ENCODE results near the gene UGT1A8.
"Not testable (repeated sequence)": the region's sequence is repeated elsewhere in the genome, so short reads cannot be mapped to it uniquely, and the experiment has no call there.

UGT1A8 gene

DNA sequence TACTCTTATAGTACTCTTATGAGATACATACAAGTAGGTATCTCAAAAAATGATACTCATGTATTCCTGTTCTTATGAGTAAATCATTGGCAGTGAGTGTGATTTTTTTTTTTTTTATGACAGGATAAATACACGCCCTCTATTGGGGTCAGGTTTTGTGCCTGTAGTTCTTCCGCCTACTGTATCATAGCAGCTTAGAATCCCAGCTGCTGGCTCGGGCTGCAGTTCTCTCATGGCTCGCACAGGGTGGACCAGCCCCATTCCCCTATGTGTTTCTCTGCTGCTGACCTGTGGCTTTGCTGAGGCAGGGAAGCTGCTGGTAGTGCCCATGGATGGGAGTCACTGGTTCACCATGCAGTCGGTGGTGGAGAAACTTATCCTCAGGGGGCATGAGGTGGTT is at the start of gene UGT1A8:
Gene UGT1A8 (plus strand): TSS at position 158 of the 400 bp plus-strand sequence. CDS start 75 bp downstream, at position 233.
- not testable (repeated sequence) for DNase-seq

GRCh38 chr2:233571001-233571400 is 46.4 kb upstream of the UGT1A8 start:
- no peak for DNase-seq

DNA sequence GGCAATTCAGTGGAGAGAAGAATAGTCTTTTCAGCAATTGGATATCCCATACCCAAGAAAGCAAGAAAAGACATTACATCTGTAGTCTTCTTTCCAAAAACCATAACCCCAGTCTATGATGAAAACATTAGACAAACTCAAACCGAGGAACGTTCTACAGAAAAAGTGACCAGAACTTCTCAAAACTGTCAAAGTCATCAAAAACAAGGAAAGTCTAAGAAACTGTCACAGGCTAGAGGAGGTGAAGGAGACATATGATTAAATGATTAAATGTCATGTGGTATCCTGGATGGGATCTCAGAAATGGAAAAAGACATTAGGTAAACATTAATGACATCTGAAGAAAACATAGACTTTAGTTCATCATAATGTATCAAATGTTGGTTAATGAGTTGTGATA is 46.0 kb upstream of the UGT1A8 start:
- no peak for DNase-seq

- no peak for DNase-seq
Measured at GRCh38 chr2:233572468-233572867, 45.0 kb upstream of the UGT1A8 start.

DNA sequence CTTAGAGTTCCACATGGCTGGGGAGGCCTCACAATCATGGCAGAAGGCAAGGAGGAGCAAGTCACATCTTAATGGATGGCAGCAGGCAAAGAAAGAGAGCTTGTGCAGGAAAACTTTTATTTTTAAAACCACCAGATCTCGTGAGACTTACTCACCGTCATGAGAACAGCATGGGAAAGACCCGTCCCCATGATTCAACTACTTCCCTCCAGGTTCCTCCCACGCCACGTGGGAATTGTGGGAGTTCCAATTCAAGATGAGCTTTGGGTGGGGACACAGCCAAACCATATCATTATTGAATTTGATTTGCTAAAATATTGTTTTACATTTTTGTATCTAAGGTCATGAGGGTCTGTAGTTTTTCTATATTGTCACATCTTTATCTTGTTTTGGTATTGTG is 40.1 kb upstream of the UGT1A8 start:
- not testable (repeated sequence) for DNase-seq

DNA sequence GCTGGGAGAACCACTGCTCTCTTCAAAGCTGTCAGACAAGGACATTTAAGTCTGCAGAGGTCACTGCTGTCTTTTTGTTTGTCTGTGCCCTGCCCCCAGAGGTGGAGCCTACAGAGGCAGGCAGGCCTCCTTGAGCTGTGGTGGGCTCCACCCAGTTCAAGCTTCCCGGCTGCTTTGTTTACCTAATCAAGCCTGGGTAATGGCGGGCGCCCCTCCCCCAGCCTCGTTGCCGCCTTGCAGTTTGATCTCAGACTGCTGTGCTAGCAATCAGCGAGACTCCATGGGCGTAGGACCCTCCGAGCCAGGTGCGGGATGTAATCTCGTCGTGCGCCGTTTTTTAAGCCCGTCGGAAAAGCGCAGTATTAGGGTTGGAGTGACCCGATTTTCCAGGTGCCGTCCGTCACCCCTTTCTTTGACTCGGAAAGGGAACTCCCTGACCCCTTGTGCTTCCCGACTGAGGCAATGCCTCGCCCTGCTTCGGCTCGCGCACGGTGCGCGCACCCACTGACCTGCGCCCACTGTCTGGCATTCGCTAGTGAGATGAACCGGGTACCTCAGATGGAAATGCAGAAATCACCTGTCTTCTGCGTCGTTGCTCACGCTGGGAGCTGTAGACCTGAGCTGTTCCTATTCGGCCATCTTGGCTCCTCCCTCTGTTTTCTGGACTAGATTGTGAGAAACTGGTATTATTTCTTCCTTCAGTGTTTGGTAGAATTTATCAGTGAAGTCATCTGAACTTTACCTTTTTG is 34.0 kb upstream of the UGT1A8 start:
- DNase-seq = not testable (repeated sequence)

GRCh38 chr2:233584210-233584609 is 33.2 kb upstream of the UGT1A8 start:
- no peak for DNase-seq

GRCh38 chr2:233588400-233588799 is 29.0 kb upstream of the UGT1A8 start:
- DNase-seq = no peak

DNA sequence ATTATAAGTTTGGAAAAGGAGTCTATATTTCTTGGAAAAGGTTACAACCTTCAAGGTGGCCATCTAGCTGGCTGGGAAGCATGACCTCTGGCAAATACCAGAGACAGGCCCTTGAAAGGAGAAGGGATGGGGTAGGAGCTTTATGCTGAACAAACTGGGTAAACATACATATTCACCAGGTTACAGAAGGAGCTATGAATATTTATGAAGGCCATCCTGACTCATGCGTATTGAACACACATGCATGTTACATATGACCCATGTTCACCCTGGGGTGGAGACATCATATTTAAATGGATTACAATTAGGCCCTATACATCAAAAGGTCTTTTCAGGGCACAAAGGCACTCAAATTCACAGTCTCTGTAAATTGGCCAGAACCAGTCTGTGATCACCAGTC is 24.7 kb upstream of the UGT1A8 start:
- not testable (repeated sequence) for DNase-seq

GRCh38 chr2:233593201-233593600 is 24.2 kb upstream of the UGT1A8 start:
- no peak for DNase-seq

- DNase-seq = peak; percentile 66
Measured at GRCh38 chr2:233597522-233597921, 19.9 kb upstream of the UGT1A8 start.

DNA sequence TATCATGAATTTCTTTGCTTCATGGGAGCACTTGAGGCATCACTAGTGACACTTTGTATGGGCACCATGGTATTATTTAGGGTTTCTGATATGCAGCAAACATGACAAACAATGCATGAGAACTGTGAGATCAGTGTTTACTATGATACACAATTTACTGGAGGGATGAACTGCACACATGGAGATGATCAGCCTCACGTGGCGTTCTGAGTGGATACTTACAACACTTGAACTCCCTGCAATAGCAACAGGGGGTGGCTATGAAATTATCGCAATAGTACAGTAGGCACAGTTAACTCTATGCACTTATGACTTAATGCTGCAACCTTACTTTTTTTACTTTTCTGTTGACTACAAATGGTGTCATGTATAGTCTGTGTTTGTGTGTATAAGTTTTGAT is 18.5 kb upstream of the UGT1A8 start:
- no peak for DNase-seq

- DNase-seq = no peak
Measured at GRCh38 chr2:233600386-233600785, 17.0 kb upstream of the UGT1A8 start.

DNA sequence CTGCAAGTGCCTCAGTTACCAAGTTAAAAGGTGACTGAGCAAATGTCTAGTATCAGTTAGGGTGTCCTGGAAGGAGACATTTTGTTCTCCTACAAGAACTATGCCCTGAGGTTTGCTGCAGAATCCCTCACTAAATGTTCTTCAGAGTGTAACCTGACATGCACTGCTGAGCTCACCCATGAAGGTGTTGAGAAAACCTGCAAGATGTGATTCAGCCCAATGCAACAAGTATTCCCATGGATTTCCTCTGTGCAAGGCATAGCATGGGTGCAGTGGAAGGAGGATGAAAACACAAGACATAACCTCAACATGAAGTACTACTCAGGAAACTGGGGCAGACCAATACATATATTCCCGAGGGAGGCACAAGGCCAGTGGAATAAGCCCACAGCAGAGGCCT is 15.4 kb upstream of the UGT1A8 start:
- DNase-seq = no peak

- no peak for DNase-seq
Measured at GRCh38 chr2:233603520-233603919, 13.9 kb upstream of the UGT1A8 start.

GRCh38 chr2:233604826-233605225 is 12.6 kb upstream of the UGT1A8 start:
- no peak for DNase-seq

DNA sequence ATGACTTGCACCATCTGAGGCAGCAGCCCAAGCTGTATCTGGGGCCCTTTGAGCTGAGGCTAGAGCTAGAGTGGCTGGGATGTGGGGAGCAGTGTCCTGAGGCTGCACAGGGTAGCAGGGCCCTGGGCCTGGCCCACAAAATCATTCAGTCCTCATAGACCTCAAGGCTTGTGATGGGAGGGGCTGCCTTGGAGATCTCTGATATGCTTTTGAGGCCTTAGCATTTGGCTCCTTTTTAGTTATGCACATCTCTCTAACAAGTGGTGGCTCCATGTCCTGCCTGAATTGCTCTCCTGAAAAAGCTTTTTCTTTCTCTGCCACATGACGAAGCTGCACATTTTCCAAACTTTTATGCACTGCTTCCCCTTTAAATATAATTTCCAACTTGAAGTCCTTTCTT is 11.8 kb upstream of the UGT1A8 start:
- DNase-seq = no peak

DNA sequence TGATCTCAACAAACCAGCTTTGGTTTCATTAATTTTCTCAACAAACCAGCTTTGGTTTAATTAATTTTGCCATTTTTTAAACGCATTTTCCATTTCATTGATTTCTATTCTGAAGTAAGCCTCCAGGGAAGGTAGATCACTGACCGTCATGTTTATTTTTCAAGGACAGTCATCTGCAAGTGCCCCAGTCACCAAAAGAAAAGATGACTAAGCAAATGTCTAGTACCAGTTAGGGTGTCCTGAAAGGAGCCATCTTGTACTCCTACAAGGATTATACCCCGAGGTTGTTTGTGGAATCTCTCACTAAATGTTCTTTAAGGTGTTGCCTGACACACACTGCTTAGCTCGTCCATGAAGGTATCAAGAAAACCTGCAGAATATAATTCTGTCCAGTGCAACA is 6.1 kb upstream of the UGT1A8 start:
- no peak for DNase-seq

DNA sequence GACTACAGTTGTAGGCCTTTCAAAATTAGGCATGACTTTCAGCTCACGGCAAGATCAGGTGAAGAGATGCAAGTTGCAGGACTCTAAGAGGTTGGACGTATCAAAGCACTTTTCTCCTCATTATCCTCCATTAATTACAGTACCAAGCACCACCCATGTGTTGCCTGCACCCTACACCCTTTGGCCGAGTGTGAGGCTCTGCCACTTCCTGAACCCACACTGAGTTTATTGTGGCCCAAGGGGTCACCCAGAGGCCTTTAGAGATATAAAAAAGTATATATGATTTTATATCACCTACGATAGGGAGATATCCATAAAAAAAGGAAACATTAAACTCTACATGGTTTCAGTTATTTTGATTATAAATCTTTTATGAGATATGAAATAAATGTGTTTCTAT is 2.8 kb downstream of the UGT1A8 start:
- no peak for DNase-seq

GRCh38 chr2:233621863-233622262 is 4.4 kb downstream of the UGT1A8 start:
- DNase-seq = not testable (repeated sequence)

GRCh38 chr2:233627331-233628025 is 10.0 kb downstream of the UGT1A8 start:
- DNase-seq = no peak

- DNase-seq = not testable (repeated sequence)
Measured at GRCh38 chr2:233636306-233636705, 18.9 kb downstream of the UGT1A8 start, which contains the start of gene UGT1A10. Gene UGT1A10 (plus strand): TSS chr2:233636448. CDS start chr2:233636523, 75 bp downstream.

DNA sequence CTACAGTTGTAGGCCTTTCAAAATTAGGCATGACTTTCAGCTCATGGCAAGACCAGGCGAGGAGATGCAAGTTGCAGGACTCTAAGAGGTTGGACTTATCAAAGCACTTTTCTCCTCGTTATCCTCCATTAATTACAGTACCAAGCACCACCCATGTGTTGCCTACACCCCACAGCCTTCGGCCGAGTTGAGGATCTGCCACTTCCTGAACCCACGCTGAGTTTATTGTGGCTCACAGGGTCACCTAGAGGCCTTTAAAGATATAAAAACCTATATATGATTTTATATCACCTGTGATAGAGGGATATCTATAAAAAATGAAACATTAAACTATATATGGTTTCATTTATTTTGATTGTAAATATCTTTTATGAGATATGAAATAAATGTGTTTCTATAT is 21.4 kb downstream of the UGT1A8 start:
- no peak for DNase-seq

GRCh38 chr2:233639860-233640259 is 22.4 kb downstream of the UGT1A8 start:
- no peak for DNase-seq

Measured in DMS153 (cell line).